CD4-positive, alpha-beta T cell treated with Interleukin-15 for 4 hours (primary cell): ENCODE data around the gene VAV2.

ENCODE experiments used
- DNase-seq: peaks from one replicate; pipeline ENCODE4 v3.0.0-alpha.2; 2020; ENCODE audit warnings: low spot score

VAV2 gene

GRCh38 chr9:133813749-133814585 lies 178.2 kb downstream of the VAV2 start:
- DNase-seq, result no peak

- DNase-seq, result no peak
These were observed 179.0 kb downstream of the VAV2 start for GRCh38 chr9:133812941-133813748.

- DNase-seq, result no peak
These were observed 179.9 kb downstream of the VAV2 start for GRCh38 chr9:133812077-133812868.

- DNase-seq, result no peak
These were observed 180.7 kb downstream of the VAV2 start for GRCh38 chr9:133811471-133811870.

- DNase-seq, result no peak
These were observed 181.4 kb downstream of the VAV2 start for GRCh38 chr9:133810556-133811195.

GRCh38 chr9:133809335-133809734 lies 182.8 kb downstream of the VAV2 start:
- no peak for DNase-seq

- DNase-seq, result no peak
These were observed 184.3 kb downstream of the VAV2 start for GRCh38 chr9:133807818-133808217.

GRCh38 chr9:133807037-133807436 lies 185.1 kb downstream of the VAV2 start:
- no peak for DNase-seq

- no peak for DNase-seq
These were observed 185.5 kb downstream of the VAV2 start for GRCh38 chr9:133806623-133807010.

GRCh38 chr9:133805876-133806622 lies 186.1 kb downstream of the VAV2 start:
- no peak for DNase-seq

- no peak for DNase-seq
These were observed 187.9 kb downstream of the VAV2 start for GRCh38 chr9:133804199-133804598.

GRCh38 chr9:133803745-133804144 lies 188.4 kb downstream of the VAV2 start:
- no peak for DNase-seq

GRCh38 chr9:133803028-133803585 lies 189.0 kb downstream of the VAV2 start:
- DNase-seq, result no peak

GRCh38 chr9:133801739-133802138 lies 190.4 kb downstream of the VAV2 start:
- DNase-seq, result no peak

- DNase-seq, result no peak
These were observed 191.9 kb downstream of the VAV2 start for GRCh38 chr9:133800266-133800665.

- DNase-seq, result no peak
These were observed 192.4 kb downstream of the VAV2 start for GRCh38 chr9:133799716-133800115.

- no peak for DNase-seq
These were observed 193.0 kb downstream of the VAV2 start for GRCh38 chr9:133799106-133799505.

- DNase-seq, result no peak
These were observed 194.0 kb downstream of the VAV2 start for GRCh38 chr9:133798160-133798559.

- DNase-seq, result no peak
These were observed 194.6 kb downstream of the VAV2 start for GRCh38 chr9:133797406-133798105.

- no peak for DNase-seq
These were observed 195.6 kb downstream of the VAV2 start for GRCh38 chr9:133796562-133796961.
